GM12878 (cell line): Measurements from ENCODE around the gene MSANTD3.

Source experiments
- ATF3 ChIP-seq: IDR thresholded peaks from 2 replicates; pipeline ENCODE4 v1.6.1; 2011; ENCODE audit warnings: low read depth, mild to moderate bottlenecking, low read length, moderate library complexity, borderline replicate concordance; ENCODE audit errors: extremely low read depth
- CTCF ChIP-seq, 3 experiments: IDR thresholded peaks in 2 of 3; conservative IDR thresholded peaks in 1 of 3; 2 replicates each; pipeline ENCODE4 v1.5.1; 2011; ENCODE audit warnings: low read depth in 3 of 3, low read length in 3 of 3, mild to moderate bottlenecking in 3 of 3, control low read depth in 2 of 3, moderate library complexity in 2 of 3, inconsistent platforms in 1 of 3, mixed read lengths in 1 of 3; ENCODE audit not compliant: control insufficient read depth in 2 of 3, insufficient read depth in 1 of 3; ENCODE audit errors: extremely low read depth in 1 of 3
- IRF3 ChIP-seq: fragments of 450-650 bp; IDR thresholded peaks from 2 replicates; pipeline ENCODE4 v1.6.1; 2014; ENCODE audit warnings: mild to moderate bottlenecking
- MYB ChIP-seq: fragments of 150-350 bp; IDR thresholded peaks from 2 replicates; pipeline ENCODE4 v1.6.1; 2014; ENCODE audit warnings: mild to moderate bottlenecking, low read depth, low read length, borderline replicate concordance
- NFIC ChIP-seq: IDR thresholded peaks from 2 replicates; pipeline ENCODE4 v1.6.1; 2012; ENCODE audit warnings: low read depth, mild to moderate bottlenecking, inconsistent platforms, low read length, moderate library complexity
- NFXL1 ChIP-seq: fragments of 450-650 bp; IDR thresholded peaks from 2 replicates; pipeline ENCODE4 v1.6.1; 2017; ENCODE audit warnings: antibody characterized with exemption, mild to moderate bottlenecking, borderline replicate concordance
- POLR2A ChIP-seq: IDR thresholded peaks from 2 replicates; pipeline ENCODE4 v1.6.1; 2011; ENCODE audit warnings: low read depth, mild to moderate bottlenecking, low read length
- POLR2AphosphoS5 ChIP-seq: IDR thresholded peaks from 2 replicates; pipeline ENCODE4 v1.6.1; 2011; ENCODE audit warnings: mild to moderate bottlenecking, low read length, inconsistent platforms
- SP1 ChIP-seq: IDR thresholded peaks from one replicate; pipeline ENCODE4 v1.6.1; 2011; ENCODE audit warnings: low read depth, low read length
- SUZ12 ChIP-seq: fragments of 200-600 bp; sonication (generic); IDR thresholded peaks from one replicate; pipeline ENCODE4 v1.6.1; 2018; ENCODE audit warnings: antibody characterized with exemption, mild to moderate bottlenecking; ENCODE audit not compliant: unreplicated experiment
- YY1 ChIP-seq: IDR thresholded peaks from 2 replicates; pipeline ENCODE4 v1.6.1; 2011; ENCODE audit warnings: low read depth, mild to moderate bottlenecking, low read length
- ZBTB4 ChIP-seq: fragments of 450-650 bp; formaldehyde crosslinking; IDR thresholded peaks from 2 replicates; pipeline ENCODE4 v1.4.0; 2022; ENCODE audit warnings: mild to moderate bottlenecking, moderate library complexity

DNA sequence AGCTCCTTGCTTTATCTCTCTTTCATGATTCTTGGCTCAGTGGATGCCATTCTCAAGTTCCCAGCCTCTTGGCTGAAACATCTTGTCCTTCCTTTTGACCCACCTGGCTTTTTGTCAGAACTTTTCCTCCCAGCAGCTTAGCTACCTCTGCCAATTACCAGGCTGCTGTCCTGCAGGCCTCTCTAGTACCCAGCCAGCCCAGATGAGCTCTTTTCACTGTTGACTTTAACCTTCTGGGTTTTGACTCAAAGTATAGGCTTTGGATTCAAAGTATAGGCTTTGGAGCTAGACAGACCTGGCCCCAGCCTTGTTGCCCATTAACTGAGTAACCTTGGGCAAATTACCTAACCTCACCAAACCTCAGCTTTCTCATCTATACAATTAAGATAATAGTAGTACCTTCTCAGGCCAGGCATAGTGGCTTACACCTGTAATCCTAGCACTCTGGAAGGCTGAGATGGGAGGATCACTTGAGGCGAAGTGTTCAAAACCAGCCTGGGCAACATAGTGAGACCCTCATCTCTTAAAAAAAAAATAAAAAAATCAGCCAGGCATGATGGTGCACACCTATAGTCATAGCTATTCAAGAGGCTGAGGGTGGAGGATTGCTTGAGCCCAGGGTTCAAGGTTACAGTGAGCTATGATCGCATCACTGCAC is 39.4 kb downstream of the MSANTD3 start:
- TF ChIP-seq POLR2A: no peak
- no peak for TF ChIP-seq CTCF (IDR thresholded peaks at IDR 0.05 in 2 of 3, conservative IDR thresholded peaks at IDR 0.05 in 1 of 3; ENCODE audit: control insufficient read depth in 2 of 3, extremely low read depth in 1 of 3, insufficient read depth in 1 of 3, low read depth in 3 of 3, low read length in 3 of 3)
- no peak for TF ChIP-seq ATF3
- no peak for TF ChIP-seq ZBTB4 (CRISPR knock-in tag)
- no peak for TF ChIP-seq NFIC
- TF ChIP-seq SP1: no peak
- TF ChIP-seq MYB: no peak
- TF ChIP-seq YY1: no peak
- TF ChIP-seq NFXL1: no peak
- no peak for TF ChIP-seq IRF3
- TF ChIP-seq SUZ12: no peak
- TF ChIP-seq POLR2AphosphoS5: no peak
